ENCODE results near the gene SEMA5A. TPM values are rescaled to one million over a fixed set of nuclear protein-coding genes. Genes with fewer than 3 reads are reported as not detected.

SEMA5A gene
- total RNA-seq, 2 donors from 2014 or later = 13.3 to 17.6 TPM

GRCh38 chr5:9438596-9439354 lies 107.1 kb downstream of the SEMA5A start:
- Histone ChIP-seq H3K36me3 (no peaks in the 10 kb centered on the region), H3K9me3 (no peaks in the 10 kb centered on the region), H3K27ac (no peak overlapping the region), H3K27me3 (replicated peaks; ENCODE audit: insufficient read depth) (no peaks in the 10 kb centered on the region), H3K4me3 (no peak overlapping the region), H3K4me1 (ENCODE audit: control insufficient read depth in 1 of 2, low read depth in 2 of 2) (peaks cover 0 to 9% of the 10 kb centered on the region in 2 donors)
- ATAC-seq (ENCODE audit: insufficient number of reproducible peaks, low FRiP score, low read depth) = no peak
- TF ChIP-seq, protein P1, sequence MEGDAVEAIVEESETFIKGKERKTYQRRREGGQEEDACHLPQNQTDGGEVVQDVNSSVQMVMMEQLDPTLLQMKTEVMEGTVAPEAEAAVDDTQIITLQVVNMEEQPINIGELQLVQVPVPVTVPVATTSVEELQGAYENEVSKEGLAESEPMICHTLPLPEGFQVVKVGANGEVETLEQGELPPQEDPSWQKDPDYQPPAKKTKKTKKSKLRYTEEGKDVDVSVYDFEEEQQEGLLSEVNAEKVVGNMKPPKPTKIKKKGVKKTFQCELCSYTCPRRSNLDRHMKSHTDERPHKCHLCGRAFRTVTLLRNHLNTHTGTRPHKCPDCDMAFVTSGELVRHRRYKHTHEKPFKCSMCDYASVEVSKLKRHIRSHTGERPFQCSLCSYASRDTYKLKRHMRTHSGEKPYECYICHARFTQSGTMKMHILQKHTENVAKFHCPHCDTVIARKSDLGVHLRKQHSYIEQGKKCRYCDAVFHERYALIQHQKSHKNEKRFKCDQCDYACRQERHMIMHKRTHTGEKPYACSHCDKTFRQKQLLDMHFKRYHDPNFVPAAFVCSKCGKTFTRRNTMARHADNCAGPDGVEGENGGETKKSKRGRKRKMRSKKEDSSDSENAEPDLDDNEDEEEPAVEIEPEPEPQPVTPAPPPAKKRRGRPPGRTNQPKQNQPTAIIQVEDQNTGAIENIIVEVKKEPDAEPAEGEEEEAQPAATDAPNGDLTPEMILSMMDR (IDR thresholded peaks at IDR 0.05) = no peak
- no peak for DNase-seq (ENCODE audit: low spot score)

DNA sequence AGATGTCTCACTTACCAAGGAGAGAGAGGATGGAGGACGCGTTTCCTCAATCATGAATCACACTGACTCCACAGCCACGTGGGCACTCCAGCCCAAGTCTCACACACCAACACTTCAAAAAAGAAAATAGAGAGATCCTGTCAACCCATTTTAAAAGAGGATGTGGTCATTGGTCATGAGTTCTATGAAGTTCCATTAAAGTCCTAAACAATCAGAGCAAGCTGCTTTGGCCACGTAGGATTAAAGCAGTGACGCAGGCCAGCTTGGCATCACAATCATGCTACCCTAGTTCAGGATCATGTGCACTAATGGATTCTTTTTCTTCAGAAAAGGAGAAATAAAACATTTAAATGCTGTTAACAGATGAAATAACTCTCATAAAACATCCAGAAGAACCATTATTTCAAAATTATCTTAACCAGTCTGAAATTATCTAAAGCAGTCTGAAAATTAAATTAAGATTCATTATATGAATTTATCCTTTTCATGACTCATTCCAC lies 108.1 kb downstream of the SEMA5A start:
- H3K27ac ChIP-seq = no peak overlapping the region
- ATAC-seq (ENCODE audit: insufficient number of reproducible peaks, low FRiP score, low read depth) (no peak), DNase-seq (ENCODE audit: low spot score) (no peak)
- peaks cover 0 to 9% of the 10 kb centered on the region in 2 donors for H3K4me1 ChIP-seq (ENCODE audit: control insufficient read depth in 1 of 2, low read depth in 2 of 2)
- no peaks in the 10 kb centered on the region for H3K36me3 ChIP-seq
- TF ChIP-seq, protein P1 (IDR thresholded peaks at IDR 0.05) = no peak
- no peaks in the 10 kb centered on the region for H3K9me3 ChIP-seq
- H3K27me3 ChIP-seq (replicated peaks; ENCODE audit: insufficient read depth) = no peaks in the 10 kb centered on the region
- H3K4me3 ChIP-seq = no peak overlapping the region

DNA sequence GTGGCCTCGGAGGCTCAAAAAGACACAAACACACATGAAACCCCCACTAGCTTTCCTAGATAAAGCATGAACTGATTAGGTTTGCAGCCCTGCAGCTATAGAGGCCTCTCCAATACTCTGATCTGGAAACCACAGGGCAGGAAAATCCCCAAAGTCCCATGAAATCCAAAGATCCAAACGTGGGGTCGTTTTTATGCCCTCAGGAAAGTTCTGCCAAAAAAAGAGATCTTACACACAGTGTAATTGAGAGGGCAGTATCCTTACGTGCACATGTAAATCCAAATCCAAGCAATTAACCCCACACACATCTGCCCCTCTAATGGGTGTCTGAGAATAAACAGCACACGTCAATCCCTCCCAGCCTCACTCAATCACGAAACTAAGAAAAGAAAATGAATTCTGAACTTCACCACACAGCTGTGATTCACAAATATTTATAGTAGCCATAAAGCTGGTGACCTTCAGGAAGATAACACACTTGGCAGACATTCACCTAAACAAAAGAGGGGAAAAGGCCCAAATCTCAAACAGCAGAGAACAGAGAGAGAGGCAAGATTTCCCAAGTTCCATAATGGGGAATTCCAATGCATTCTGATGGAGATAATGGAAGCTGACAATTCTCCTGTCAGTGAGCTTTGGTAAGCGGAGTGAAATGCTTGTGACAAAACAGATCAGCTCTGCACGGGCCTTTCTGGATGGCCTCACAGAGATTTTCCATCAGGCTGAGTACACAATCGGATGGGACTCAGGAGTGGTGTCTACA lies 114.2 kb downstream of the SEMA5A start:
- Histone ChIP-seq H3K4me3 (no peak overlapping the region), H3K27ac (no peak overlapping the region), H3K4me1 (ENCODE audit: control insufficient read depth in 1 of 2, low read depth in 2 of 2) (peaks cover 3 to 16% of the 10 kb centered on the region in 2 donors), H3K27me3 (replicated peaks; ENCODE audit: insufficient read depth) (no peaks in the 10 kb centered on the region), H3K9me3 (no peaks in the 10 kb centered on the region), H3K36me3 (no peaks in the 10 kb centered on the region)
- no peak for ATAC-seq (ENCODE audit: insufficient number of reproducible peaks, low FRiP score, low read depth)
- TF ChIP-seq, protein P1 (IDR thresholded peaks at IDR 0.05) = no peak
- no peak for DNase-seq (ENCODE audit: low spot score)

DNA sequence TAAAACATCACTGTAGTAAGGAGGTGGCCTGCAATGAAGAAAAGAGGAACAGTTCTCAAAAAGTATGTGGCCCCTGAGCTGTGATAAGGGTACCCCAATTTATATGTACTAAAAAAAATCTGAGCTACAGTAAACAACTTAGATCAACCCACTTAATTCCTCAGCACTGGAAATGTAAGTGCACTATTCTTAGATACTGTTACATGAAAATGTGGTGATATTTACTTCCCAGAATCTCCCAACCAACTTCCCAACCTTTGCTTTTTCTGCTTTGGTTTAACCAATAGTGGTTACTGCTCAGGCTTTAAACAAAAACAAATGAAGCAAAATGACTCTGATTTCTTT lies 114.8 kb downstream of the SEMA5A start:
- H3K27me3 ChIP-seq (replicated peaks; ENCODE audit: insufficient read depth) = no peaks in the 10 kb centered on the region
- DNase-seq (ENCODE audit: low spot score) = no peak
- H3K27ac ChIP-seq = no peak overlapping the region
- no peak overlapping the region for H3K4me3 ChIP-seq
- H3K4me1 ChIP-seq (ENCODE audit: control insufficient read depth in 1 of 2, low read depth in 2 of 2) = peaks cover 3 to 16% of the 10 kb centered on the region in 2 donors
- TF ChIP-seq, protein P1 (IDR thresholded peaks at IDR 0.05) = no peak
- no peaks in the 10 kb centered on the region for H3K36me3 ChIP-seq
- no peaks in the 10 kb centered on the region for H3K9me3 ChIP-seq
- ATAC-seq (ENCODE audit: insufficient number of reproducible peaks, low FRiP score, low read depth) = no peak

- H3K36me3 ChIP-seq = no peaks in the 10 kb centered on the region
- no peak overlapping the region for H3K4me3 ChIP-seq
- H3K4me1 ChIP-seq (ENCODE audit: control insufficient read depth in 1 of 2, low read depth in 2 of 2) = peaks cover 3 to 16% of the 10 kb centered on the region in 2 donors
- TF ChIP-seq, protein P1 (IDR thresholded peaks at IDR 0.05) = no peak
- no peaks in the 10 kb centered on the region for H3K9me3 ChIP-seq
- H3K27ac ChIP-seq = no peak overlapping the region
- H3K27me3 ChIP-seq (replicated peaks; ENCODE audit: insufficient read depth) = no peaks in the 10 kb centered on the region
- DNase-seq (ENCODE audit: low spot score) (no peak), ATAC-seq (ENCODE audit: insufficient number of reproducible peaks, low FRiP score, low read depth) (no peak)
These were observed 115.6 kb downstream of the SEMA5A start for GRCh38 chr5:9430306-9430705.
